GM10248 (cell line): ENCODE results near the gene EPS8L1.

Source experiments
- CTCF ChIA-PET: fragments of 300-600 bp; sonication (Branson Sonifier 250); formaldehyde crosslinking; extraction: SDS; loops from one replicate; lab custom pipeline; 2021; ENCODE audit warnings: antibody characterized with exemption; lab: Yijun Ruan, JAX
- POLR2A ChIA-PET: fragments of 350-650 bp; sonication (Branson Sonifier 250); formaldehyde crosslinking; extraction: SDS; loops from one replicate; lab custom pipeline; 2020; ENCODE audit warnings: antibody characterized with exemption; lab: Yijun Ruan, JAX
- DNase-seq: peaks from one replicate; pipeline ENCODE4 v3.0.0; 2012; ENCODE audit errors: extremely low spot score
- TF ChIP-seq, protein P1 (sequence below): IDR thresholded peaks from 2 replicates; pipeline ENCODE4 v1.5.1; 2012; ENCODE audit warnings: mild to moderate bottlenecking, low read depth; ENCODE audit errors: extremely low read depth, missing control alignments, control extremely low read depth

EPS8L1 gene

DNA sequence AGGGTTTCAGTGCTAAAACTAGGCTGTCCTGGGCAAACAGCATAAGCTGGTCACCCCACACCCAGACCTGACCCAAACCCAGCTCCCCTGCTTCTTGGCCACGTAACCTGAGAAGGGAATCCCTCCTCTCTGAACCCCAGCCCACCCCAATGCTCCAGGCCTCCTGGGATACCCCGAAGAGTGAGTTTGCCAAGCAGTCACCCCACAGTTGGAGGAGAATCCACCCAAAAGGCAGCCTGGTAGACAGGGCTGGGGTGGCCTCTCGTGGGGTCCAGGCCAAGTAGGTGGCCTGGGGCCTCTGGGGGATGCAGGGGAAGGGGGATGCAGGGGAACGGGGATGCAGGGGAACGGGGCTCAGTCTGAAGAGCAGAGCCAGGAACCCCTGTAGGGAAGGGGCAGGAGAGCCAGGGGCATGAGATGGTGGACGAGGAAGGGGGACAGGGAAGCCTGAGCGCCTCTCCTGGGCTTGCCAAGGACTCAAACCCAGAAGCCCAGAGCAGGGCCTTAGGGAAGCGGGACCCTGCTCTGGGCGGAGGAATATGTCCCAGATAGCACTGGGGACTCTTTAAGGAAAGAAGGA, 39.0 kb downstream of the EPS8L1 start:
- TF ChIP-seq, protein P1, sequence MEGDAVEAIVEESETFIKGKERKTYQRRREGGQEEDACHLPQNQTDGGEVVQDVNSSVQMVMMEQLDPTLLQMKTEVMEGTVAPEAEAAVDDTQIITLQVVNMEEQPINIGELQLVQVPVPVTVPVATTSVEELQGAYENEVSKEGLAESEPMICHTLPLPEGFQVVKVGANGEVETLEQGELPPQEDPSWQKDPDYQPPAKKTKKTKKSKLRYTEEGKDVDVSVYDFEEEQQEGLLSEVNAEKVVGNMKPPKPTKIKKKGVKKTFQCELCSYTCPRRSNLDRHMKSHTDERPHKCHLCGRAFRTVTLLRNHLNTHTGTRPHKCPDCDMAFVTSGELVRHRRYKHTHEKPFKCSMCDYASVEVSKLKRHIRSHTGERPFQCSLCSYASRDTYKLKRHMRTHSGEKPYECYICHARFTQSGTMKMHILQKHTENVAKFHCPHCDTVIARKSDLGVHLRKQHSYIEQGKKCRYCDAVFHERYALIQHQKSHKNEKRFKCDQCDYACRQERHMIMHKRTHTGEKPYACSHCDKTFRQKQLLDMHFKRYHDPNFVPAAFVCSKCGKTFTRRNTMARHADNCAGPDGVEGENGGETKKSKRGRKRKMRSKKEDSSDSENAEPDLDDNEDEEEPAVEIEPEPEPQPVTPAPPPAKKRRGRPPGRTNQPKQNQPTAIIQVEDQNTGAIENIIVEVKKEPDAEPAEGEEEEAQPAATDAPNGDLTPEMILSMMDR, result no peak
- CTCF ChIA-PET, result no interaction called here
- POLR2A ChIA-PET, result no interaction called here
- no peak for DNase-seq

DNA sequence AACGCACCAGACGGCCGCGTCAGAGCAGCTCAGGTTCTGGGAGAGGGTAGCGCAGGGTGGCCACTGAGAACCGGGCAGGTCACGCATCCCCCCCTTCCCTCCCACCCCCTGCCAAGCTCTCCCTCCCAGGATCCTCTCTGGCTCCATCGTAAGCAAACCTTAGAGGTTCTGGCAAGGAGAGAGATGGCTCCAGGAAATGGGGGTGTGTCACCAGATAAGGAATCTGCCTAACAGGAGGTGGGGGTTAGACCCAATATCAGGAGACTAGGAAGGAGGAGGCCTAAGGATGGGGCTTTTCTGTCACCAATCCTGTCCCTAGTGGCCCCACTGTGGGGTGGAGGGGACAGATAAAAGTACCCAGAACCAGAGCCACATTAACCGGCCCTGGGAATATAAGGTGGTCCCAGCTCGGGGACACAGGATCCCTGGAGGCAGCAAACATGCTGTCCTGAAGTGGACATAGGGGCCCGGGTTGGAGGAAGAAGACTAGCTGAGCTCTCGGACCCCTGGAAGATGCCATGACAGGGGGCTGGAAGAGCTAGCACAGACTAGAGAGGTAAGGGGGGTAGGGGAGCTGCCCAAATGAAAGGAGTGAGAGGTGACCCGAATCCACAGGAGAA, 39.9 kb downstream of the EPS8L1 start:
- CTCF ChIA-PET, result interaction anchor here (1.4 kb wide), 1 partner anchor 28 kb away, joined by 4 read pairs; no protein-coding TSS in a partner anchor
- no peak for DNase-seq
- TF ChIP-seq, protein P1, result no peak
- POLR2A ChIA-PET, result interaction anchor here (0.7 kb wide), 1 partner anchor 374 kb away, joined by 3 read pairs; no protein-coding TSS in a partner anchor

DNA sequence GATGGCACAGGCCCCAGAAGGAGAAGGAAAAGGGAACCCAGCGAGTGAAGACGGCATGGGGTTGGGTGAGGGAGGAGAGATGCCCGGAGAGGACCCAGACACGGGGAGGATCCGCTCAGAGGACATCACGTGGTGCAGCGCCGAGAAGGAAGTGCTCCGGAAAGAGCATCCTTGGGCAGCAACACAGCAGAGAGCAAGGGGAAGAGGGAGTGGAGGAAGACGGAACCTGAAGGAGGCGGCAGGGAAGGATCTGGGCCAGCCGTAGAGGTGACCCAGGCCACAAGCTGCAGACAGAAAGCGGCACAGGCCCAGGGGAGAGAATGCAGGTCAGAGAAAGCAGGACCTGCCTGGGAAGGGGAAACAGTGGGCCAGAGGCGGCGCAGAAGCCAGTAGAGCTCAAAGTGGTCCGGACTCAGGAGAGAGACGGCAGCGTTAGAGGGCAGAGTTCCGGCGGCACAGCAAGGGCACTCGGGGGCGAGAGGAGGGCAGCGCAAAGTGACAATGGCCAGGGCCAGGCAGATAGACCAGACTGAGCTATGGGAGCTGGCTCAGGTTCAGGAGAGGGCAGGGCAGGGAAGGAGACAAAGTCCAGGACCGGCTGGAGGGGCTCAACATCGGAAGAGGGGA, 40.7 kb downstream of the EPS8L1 start:
- TF ChIP-seq, protein P1, result no peak
- ChIA-PET POLR2A (interaction anchor here (0.7 to 1.1 kb wide), 2 partner anchors 360 to 373 kb away, joined by 3 read pairs; partner anchors contain the start of gene ZNF628), CTCF (interaction anchor here (1.4 to 2.4 kb wide), 2 partner anchors 16 to 28 kb away, joined by 4 to 9 read pairs; no protein-coding TSS in a partner anchor)
- peak; percentile 76 for DNase-seq

DNA sequence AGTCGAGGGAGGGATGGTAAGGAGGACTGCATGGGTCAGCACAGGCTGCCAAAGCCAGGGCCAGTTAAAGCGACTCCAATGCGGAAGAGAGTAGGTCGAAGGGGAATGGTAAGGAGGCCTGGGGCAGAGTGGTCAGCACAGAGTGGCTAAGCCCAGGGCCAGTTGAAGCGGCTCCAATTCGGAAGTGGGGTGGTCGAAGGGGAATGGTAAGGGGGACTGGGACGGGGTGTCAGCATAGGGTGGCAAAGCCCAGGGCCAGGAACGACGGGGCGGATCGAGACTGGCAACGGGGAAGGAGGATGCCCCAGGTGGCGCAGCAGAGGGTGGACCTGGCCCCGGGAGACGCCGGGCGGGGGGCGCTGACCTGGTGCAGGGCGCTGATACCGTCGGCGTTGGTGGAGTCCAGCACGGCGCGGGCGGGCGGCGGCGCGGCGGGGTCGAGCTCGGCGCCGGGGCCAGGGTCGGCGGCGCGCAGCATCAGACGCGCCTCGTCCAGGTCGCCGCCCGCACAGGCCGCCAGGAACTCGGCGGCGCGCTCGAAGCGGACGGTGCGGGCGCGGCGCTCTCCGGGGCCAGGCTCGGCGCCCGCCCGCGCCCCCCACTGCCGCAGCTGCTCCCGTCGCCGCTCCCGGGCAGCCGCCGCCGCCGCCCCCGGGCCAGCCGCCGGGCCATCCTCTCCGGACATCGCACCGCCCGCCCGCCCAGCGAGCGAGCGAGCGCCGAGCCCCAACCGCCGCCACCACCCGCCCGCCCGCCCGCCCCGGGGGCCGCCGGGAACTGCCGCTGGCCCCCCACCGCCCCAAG, 41.4 kb downstream of the EPS8L1 start, which contains the start of gene PPP1R12C:
PPP1R12C (minus strand) TSS at position 779 of the 804 bp plus-strand sequence; CDS start at position 685, 94 bp downstream.
- ChIA-PET POLR2A (interaction anchor here (1.0 to 1.1 kb wide), 2 partner anchors 290 to 359 kb away, joined by 3 read pairs; partner anchors contain the start of gene ZNF628), CTCF (interaction anchor here (0.6 to 2.4 kb wide), 4 partner anchors 16 to 29 kb away, joined by 4 to 9 read pairs (median 5); no protein-coding TSS in a partner anchor)
- DNase-seq, result no peak
- TF ChIP-seq, protein P1, result no peak

DNA sequence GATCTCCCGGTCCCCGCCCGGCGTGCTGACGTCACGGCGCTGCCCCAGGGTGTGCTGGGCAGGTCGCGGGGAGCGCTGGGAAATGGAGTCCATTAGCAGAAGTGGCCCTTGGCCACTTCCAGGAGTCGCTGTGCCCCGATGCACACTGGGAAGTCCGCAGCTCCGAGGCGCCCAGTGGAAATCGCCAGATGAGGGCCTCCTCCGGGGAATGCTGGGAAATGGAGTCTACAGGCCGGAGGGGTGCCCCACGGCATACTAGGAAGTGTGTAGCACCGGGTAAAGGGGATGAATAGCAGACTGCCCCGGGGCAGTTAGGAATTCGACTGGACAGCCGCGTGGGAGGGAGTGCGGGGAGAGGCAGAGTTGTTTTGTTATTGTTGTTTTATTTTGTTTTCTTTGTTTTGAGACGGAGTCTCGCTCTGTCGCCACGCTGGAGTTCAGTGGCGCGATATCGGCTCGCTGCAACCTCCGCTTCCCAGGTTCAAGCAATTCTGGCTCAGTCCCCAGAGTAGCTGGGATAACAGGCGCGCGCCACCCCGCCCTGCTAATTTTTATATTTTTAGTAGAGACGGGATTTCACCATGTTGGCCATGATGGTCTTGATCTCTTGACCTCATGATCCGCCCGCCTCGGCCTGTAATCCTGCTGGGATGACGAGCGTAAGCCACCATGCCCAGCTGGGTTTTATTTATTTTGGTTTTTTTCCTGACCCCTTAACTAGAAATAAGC, 42.2 kb downstream of the EPS8L1 start:
- POLR2A ChIA-PET, result interaction anchor here (0.6 to 1.1 kb wide), 3 partner anchors 135 to 359 kb away, joined by 3 to 4 read pairs (median 3); partner anchors contain the start of gene ZNF628
- CTCF ChIA-PET, result interaction anchor here (0.6 to 2.4 kb wide), 3 partner anchors 15 to 30 kb away, joined by 4 to 9 read pairs (median 6); no protein-coding TSS in a partner anchor
- TF ChIP-seq, protein P1, result no peak
- DNase-seq, result peak; percentile 99
